Activated CD8-positive, alpha-beta memory T cell treated with anti-CD3 and anti-CD28 coated beads, Interleukin-2, amount 50 U/mL, for 4 hours (primary cell): ENCODE measurements around the gene ST8SIA6.
"Not testable (repeated sequence)": the region's sequence is repeated elsewhere in the genome, so short reads cannot be mapped to it uniquely, and the experiment has no call there.

Experiments
- DNase-seq: peaks from one replicate; pipeline ENCODE4 v3.0.0-alpha.2; 2020

The ST8SIA6 gene

GRCh38 chr10:17456032-17456548, 1.7 kb upstream of the ST8SIA6 start:
- no peak for DNase-seq

- no peak for DNase-seq
Observed at GRCh38 chr10:17455015-17455520, 673 bp upstream of the ST8SIA6 start.

- peak; percentile 35 for DNase-seq
Observed at GRCh38 chr10:17453373-17454091, 863 bp downstream of the ST8SIA6 start.

- DNase-seq = no peak
Observed at GRCh38 chr10:17453035-17453372, 1.4 kb downstream of the ST8SIA6 start.

- DNase-seq = no peak
Observed at GRCh38 chr10:17452060-17452841, 2.1 kb downstream of the ST8SIA6 start.

GRCh38 chr10:17450024-17450423, 4.4 kb downstream of the ST8SIA6 start:
- DNase-seq = no peak

GRCh38 chr10:17445400-17445998, 8.9 kb downstream of the ST8SIA6 start:
- DNase-seq = no peak

- no peak for DNase-seq
Observed at GRCh38 chr10:17444388-17444714, 10.0 kb downstream of the ST8SIA6 start.

- DNase-seq = no peak
Observed at GRCh38 chr10:17443707-17444387, 10.5 kb downstream of the ST8SIA6 start.

GRCh38 chr10:17438583-17438982, 15.8 kb downstream of the ST8SIA6 start:
- no peak for DNase-seq

- DNase-seq = not testable (repeated sequence)
Observed at GRCh38 chr10:17436578-17436977, 17.8 kb downstream of the ST8SIA6 start.

GRCh38 chr10:17435953-17436352, 18.4 kb downstream of the ST8SIA6 start:
- no peak for DNase-seq

- no peak for DNase-seq
Observed at GRCh38 chr10:17435187-17435586, 19.2 kb downstream of the ST8SIA6 start.

- no peak for DNase-seq
Observed at GRCh38 chr10:17432723-17433122, 21.7 kb downstream of the ST8SIA6 start.

- DNase-seq = no peak
Observed at GRCh38 chr10:17431871-17432311, 22.5 kb downstream of the ST8SIA6 start.

- peak; percentile 68 for DNase-seq
Observed at GRCh38 chr10:17430647-17431355, 23.6 kb downstream of the ST8SIA6 start.

GRCh38 chr10:17429490-17429889, 24.9 kb downstream of the ST8SIA6 start:
- no peak for DNase-seq

- peak; percentile 60 for DNase-seq
Observed at GRCh38 chr10:17428351-17429097, 25.9 kb downstream of the ST8SIA6 start.

GRCh38 chr10:17427666-17428350, 26.6 kb downstream of the ST8SIA6 start:
- no peak for DNase-seq

GRCh38 chr10:17427201-17427600, 27.2 kb downstream of the ST8SIA6 start:
- no peak for DNase-seq

- DNase-seq = no peak
Observed at GRCh38 chr10:17426263-17426750, 28.1 kb downstream of the ST8SIA6 start.
